Gastrocnemius medialis (tissue), 4 donors: ENCODE results near the gene HEBP1. TPM values are rescaled to one million over a fixed set of nuclear protein-coding genes. Genes with fewer than 3 reads are reported as not detected.
"Not testable (repeated sequence)": the region's sequence is repeated elsewhere in the genome, so short reads cannot be mapped to it uniquely, and the experiment has no call there.

ENCODE experiments used
- ATAC-seq, 2 donors: fragments of 150-250 bp; one replicate each; pipeline ENCODE4 v1.9.1; 2016
- DNase-seq, 2 donors: peaks; one replicate each; pipeline ENCODE4 v3.0.0-alpha.2; 2019
- H3K27ac ChIP-seq, 4 donors: fragments of 200-600 bp; sonication (generic); 1 replicate in 1 of 4; 2 replicates in 3 of 4; pipeline ENCODE4 v1.5.1; 2016 to 2018; ENCODE audit warnings: mild to moderate bottlenecking in 2 of 4, moderate library complexity in 1 of 4
- H3K27me3 ChIP-seq, 3 donors: fragments of 200-600 bp; sonication (generic) in 2 of 3; 1 replicate in 1 of 3; 2 replicates in 2 of 3; pipeline versions ENCODE4 v1.5.1 to v1.6.0; 2016 to 2019; ENCODE audit warnings: mild to moderate bottlenecking in 1 of 3, moderate library complexity in 1 of 3
- H3K36me3 ChIP-seq, 2 donors: fragments of 200-600 bp; sonication (generic) in 1 of 2; one replicate each; pipeline ENCODE4 v1.5.1; 2017 to 2018
- H3K4me1 ChIP-seq, 2 donors: fragments of 200-600 bp; sonication (generic) in 1 of 2; one replicate each; pipeline ENCODE4 v1.5.1; 2016 to 2017; ENCODE audit warnings: mild to moderate bottlenecking in 2 of 2
- H3K4me3 ChIP-seq, 4 donors: fragments of 200-600 bp; sonication (generic) in 3 of 4; 1 replicate in 1 of 4; 2 replicates in 3 of 4; pipeline ENCODE4 v1.5.1; 2016 to 2019; ENCODE audit warnings: mild to moderate bottlenecking in 2 of 4
- H3K9me3 ChIP-seq, 3 donors: fragments of 200-600 bp; sonication (generic) in 2 of 3; 1 replicate in 1 of 3; 2 replicates in 2 of 3; pipeline ENCODE4 v1.5.1; 2016 to 2019
- POLR2A ChIP-seq, 2 donors: fragments of 450-650 bp; IDR thresholded peaks; one replicate each; pipeline ENCODE4 v1.6.1; 2017; ENCODE audit warnings: antibody characterized with exemption in 2 of 2, mild to moderate bottlenecking in 2 of 2, moderate library complexity in 2 of 2
- in situ Hi-C, 4 donors: fragments of 200-750 bp; cut with MboI; loops; one replicate each; pipeline versions ENCODE4 v1.15.0 to v1.8.0; 2017; ENCODE audit warnings: low sequenced_read_pairs in 4 of 4
- intact Hi-C: fragments of 100-400 bp; cut with DNase I; formaldehyde crosslinking; loops from one replicate; pipeline ENCODE4 v1.15.1; 2023; ENCODE audit warnings: low total_unique reads
- total RNA-seq, 4 donors: library from RNA; depleted of rRNA; stranded (reverse); fragments of >200 nt; gene quantifications; one replicate each; pipeline versions ENCODE4 v1.1.0 to v1.2.3, GENCODE V29; 2016
- TF ChIP-seq, protein P1 (sequence below), 5 experiments: fragments of 450-650 bp in 3 of 5; fragments of 200-600 bp in 2 of 5; sonication (generic) in 2 of 5; IDR thresholded peaks in 4 of 5; conservative IDR thresholded peaks in 1 of 5; 1 replicate in 4 of 5; 2 replicates in 1 of 5; pipeline ENCODE4 v1.5.1; 2016 to 2019; ENCODE audit warnings: antibody characterized with exemption in 5 of 5, mild to moderate bottlenecking in 3 of 5, moderate library complexity in 3 of 5

HEBP1 gene
- total RNA-seq, 4 donors from 2014 or later: 3.8 to 15.8 (median 9.9) TPM

DNA sequence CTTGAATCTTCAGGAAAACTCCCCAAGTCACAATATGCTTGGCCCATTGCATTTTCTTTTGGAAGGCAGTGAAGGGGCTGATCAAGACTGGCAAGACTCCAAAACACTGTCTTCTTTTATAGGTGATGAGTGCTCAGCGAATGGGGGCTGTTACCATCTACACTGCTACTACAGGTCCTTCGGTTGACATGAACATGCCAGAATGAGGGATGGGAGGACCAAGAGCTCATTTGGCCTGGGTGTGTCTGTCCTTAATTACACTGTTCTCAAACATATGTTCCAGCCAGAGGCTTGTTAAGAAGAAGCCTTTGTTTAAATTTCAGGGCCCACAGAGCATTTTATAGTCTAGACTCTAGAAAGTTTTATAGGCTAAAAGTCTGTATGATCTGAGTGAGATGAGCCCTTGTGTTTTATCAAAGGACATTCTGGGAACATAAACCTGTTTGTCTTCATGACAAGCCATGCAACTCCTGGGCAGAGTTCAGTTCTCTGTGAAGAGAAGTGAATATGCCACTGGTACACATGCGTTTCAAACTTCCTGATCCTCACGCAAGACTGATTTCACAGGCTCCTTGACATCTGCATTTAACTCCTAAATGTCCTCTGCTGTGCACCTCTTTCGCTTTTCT, 39.4 kb upstream of the HEBP1 start:
- no peak for ATAC-seq
- in situ Hi-C loops (no loop called here), intact Hi-C loops (no loop called here)

DNA sequence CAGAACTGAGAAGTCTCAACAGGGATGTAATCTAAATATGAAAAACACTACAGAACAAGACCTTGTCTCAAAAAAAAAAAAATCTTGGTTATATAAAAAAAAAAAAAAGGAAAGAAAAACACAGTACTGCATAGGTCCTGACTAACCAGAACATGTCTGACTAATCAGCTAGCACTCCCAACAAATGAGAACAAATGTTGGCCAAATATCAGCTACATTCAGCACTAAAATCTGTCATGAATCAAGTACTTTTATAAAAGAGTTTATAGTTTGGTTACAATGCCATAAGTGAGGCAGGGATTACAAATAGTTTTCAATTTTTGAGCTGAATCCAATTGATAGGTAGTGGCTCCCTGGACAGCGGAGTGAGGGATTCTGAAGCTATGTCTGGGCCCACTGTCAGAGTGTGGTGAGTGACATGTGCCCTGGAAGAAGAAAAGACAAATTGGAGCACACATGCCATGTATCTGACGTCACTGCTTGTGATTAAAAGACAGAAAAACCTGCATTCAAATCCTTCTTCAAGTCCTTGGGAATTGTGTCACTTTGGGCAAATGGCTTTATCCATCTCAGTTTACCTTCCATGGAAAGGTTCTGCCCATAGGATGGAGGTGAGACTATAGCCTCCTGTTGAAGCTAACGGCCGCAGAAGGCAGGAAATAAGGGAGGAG, 38.6 kb upstream of the HEBP1 start:
- no peak overlapping the region for H3K27ac ChIP-seq
- ATAC-seq (no peak), DNase-seq (no peak)
- H3K36me3 ChIP-seq: no peaks in the 10 kb centered on the region
- no peaks in the 10 kb centered on the region for H3K9me3 ChIP-seq
- H3K4me3 ChIP-seq: no peak overlapping the region
- no peaks in the 10 kb centered on the region for H3K4me1 ChIP-seq
- H3K27me3 ChIP-seq: no peaks in the 10 kb centered on the region
- intact Hi-C loops (no loop called here), in situ Hi-C loops (no loop called here)
- TF ChIP-seq POLR2A (IDR thresholded peaks at IDR 0.05): no peak
- TF ChIP-seq, protein P1, sequence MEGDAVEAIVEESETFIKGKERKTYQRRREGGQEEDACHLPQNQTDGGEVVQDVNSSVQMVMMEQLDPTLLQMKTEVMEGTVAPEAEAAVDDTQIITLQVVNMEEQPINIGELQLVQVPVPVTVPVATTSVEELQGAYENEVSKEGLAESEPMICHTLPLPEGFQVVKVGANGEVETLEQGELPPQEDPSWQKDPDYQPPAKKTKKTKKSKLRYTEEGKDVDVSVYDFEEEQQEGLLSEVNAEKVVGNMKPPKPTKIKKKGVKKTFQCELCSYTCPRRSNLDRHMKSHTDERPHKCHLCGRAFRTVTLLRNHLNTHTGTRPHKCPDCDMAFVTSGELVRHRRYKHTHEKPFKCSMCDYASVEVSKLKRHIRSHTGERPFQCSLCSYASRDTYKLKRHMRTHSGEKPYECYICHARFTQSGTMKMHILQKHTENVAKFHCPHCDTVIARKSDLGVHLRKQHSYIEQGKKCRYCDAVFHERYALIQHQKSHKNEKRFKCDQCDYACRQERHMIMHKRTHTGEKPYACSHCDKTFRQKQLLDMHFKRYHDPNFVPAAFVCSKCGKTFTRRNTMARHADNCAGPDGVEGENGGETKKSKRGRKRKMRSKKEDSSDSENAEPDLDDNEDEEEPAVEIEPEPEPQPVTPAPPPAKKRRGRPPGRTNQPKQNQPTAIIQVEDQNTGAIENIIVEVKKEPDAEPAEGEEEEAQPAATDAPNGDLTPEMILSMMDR (IDR thresholded peaks at IDR 0.05 in 4 of 5, conservative IDR thresholded peaks at IDR 0.05 in 1 of 5): no peak

More for the DNA sequence above, 39.4 kb upstream of the HEBP1 start:
- H3K27ac ChIP-seq: no peak overlapping the region
- DNase-seq: no peak
- H3K36me3 ChIP-seq: no peaks in the 10 kb centered on the region
- TF ChIP-seq POLR2A (IDR thresholded peaks at IDR 0.05): no peak
- TF ChIP-seq, protein P1 (IDR thresholded peaks at IDR 0.05 in 4 of 5, conservative IDR thresholded peaks at IDR 0.05 in 1 of 5): no peak
- no peaks in the 10 kb centered on the region for H3K9me3 ChIP-seq
- H3K4me3 ChIP-seq: no peak overlapping the region
- no peaks in the 10 kb centered on the region for H3K4me1 ChIP-seq
- H3K27me3 ChIP-seq: no peaks in the 10 kb centered on the region

DNA sequence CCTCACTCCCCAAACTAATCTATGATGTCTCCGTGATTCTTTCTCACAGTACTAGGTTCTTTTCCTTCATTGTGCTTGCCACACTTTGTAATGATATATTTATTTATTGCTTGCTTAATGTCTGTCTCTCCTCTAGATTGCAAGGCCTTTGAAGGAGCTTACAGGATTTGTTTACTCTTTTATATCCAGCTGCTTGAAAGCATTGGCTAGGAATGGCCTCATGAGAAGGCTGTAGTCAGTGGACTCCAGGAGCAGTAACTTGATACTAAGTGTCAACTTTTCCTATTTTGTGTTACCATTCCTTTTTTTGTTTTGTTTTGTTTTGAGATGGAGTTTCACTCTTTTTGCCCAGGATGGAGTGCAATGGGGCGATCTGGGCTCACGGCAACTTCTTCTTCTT, 36.8 kb upstream of the HEBP1 start:
- no peak for DNase-seq
- no peak overlapping the region for H3K27ac ChIP-seq
- ATAC-seq: no peak
- intact Hi-C loops: no loop called here
- no peaks in the 10 kb centered on the region for H3K36me3 ChIP-seq
- in situ Hi-C loops: no loop called here
- H3K4me1 ChIP-seq: no peaks in the 10 kb centered on the region
- TF ChIP-seq, protein P1 (IDR thresholded peaks at IDR 0.05 in 4 of 5, conservative IDR thresholded peaks at IDR 0.05 in 1 of 5): no peak
- no peak for TF ChIP-seq POLR2A (IDR thresholded peaks at IDR 0.05)
- no peaks in the 10 kb centered on the region for H3K27me3 ChIP-seq
- H3K9me3 ChIP-seq: no peaks in the 10 kb centered on the region
- no peak overlapping the region for H3K4me3 ChIP-seq

DNA sequence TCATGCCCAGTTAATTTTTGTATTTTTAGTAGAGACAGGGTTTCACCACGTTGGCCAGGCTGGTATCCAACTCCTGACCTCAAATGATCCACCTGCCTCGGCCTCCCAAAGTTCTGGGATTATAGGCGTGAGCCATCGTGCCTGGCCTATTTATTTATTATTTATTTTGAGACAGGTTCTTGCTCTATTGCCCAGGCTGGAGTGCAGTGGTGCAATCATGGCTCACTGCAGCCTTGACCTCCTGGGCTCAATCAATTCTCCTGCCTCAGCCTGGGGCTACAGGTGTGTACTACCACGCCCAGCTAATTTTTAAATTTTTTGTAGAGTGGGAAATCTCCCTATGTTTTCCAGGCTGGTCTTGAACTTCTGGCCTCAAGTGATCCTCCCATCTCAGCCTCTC, 35.3 kb upstream of the HEBP1 start:
- H3K36me3 ChIP-seq, H3K27ac ChIP-seq, H3K27me3 ChIP-seq, H3K4me1 ChIP-seq, intact Hi-C loops, H3K4me3 ChIP-seq, DNase-seq, ATAC-seq, H3K9me3 ChIP-seq, in situ Hi-C loops: not testable (repeated sequence)

DNA sequence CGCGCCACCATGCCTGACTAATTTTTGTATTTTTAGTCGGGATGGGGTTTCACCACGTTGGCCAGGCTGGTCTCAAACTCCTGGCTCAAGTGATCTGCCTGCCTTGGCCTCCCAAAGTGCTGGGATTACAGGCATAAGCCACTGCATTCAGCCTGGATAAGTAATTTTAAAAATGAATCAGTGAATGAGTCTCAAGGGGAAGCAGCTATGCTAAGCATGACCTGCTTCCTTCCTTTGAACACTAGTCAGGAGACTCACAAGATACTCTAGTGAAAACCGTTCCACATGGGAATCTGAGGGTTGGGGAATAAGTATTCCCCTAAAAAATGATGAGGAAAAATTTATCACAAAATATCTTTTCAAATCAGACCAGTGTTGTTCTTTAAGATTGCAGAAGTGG, 33.4 kb upstream of the HEBP1 start:
- in situ Hi-C loops: no loop called here
- Histone ChIP-seq H3K27me3 (no peaks in the 10 kb centered on the region), H3K27ac (no peak overlapping the region), H3K9me3 (no peaks in the 10 kb centered on the region), H3K4me3 (no peak overlapping the region), H3K4me1 (no peaks in the 10 kb centered on the region), H3K36me3 (no peaks in the 10 kb centered on the region)
- intact Hi-C loops: no loop called here
- DNase-seq (no peak), ATAC-seq (no peak)
- TF ChIP-seq POLR2A (IDR thresholded peaks at IDR 0.05): no peak
